HepG2 (cell line): ENCODE results near the gene PRDM12. TPM values are rescaled to one million over a fixed set of nuclear protein-coding genes. Genes with fewer than 3 reads are reported as not detected.

ENCODE experiments used
- ATAC-seq: fragments of 200-7000 bp; cut with Tn5 transposase; 3 replicates; pipeline ENCODE4 v1.9.1; 2020; ENCODE audit warnings: mild to moderate bottlenecking, moderate library complexity
- BruUV-seq: library from RNA; stranded (reverse); fragments of 400-500 nt; replicated peaks from 2 replicates; lab custom pipeline; 2021; lab: Mats Ljungman, UMichigan
- CTCF ChIA-PET: fragments of 300-600 bp; formaldehyde crosslinking; extraction: SDS; loops from one replicate; lab custom pipeline; 2021; ENCODE audit warnings: low total read pairs, inconsistent platforms, low intra/inter-chr PET ratio; lab: Yijun Ruan, JAX
- POLR2A ChIA-PET: fragments of 350-600 bp; sonication (Branson Sonifier 250); formaldehyde crosslinking; loops from one replicate; lab custom pipeline; 2020; ENCODE audit warnings: antibody characterized with exemption, inconsistent platforms; lab: Yijun Ruan, JAX
- DNase-seq: peaks from one replicate; pipeline ENCODE4 v3.0.0-alpha.2; 2015; ENCODE audit warnings: low spot score
- FAIRE-seq: peaks from 3 replicates; lab custom pipeline; 2011; peaks lifted over from hg19 to GRCh38; lab: Jason Lieb, UNC
- H2AFZ ChIP-seq: one replicate; pipeline ENCODE4 v1.6.1; 2011; ENCODE audit warnings: low read length, inconsistent platforms
- H3K27ac ChIP-seq: fragments of 300-600 bp; 3 replicates; pipeline ENCODE4 v1.8.0; 2011; ENCODE audit warnings: mixed run types, mild to moderate bottlenecking, mixed read lengths, low read length, inconsistent platforms; ENCODE audit not compliant: insufficient read depth; ENCODE audit errors: extremely low read length
- H3K27me3 ChIP-seq, 2 experiments: fragments of 200-600 bp in 1 of 2; 2 replicates in 1 of 2; 3 replicates in 1 of 2; pipeline versions ENCODE4 v1.6.0 to v1.8.0; 2011; ENCODE audit warnings: low read length in 2 of 2, mild to moderate bottlenecking in 2 of 2, moderate library complexity in 2 of 2, inconsistent platforms in 1 of 2; ENCODE audit not compliant: insufficient read depth in 2 of 2, control insufficient read depth in 1 of 2
- H3K36me3 ChIP-seq, 2 experiments: fragments of 200-600 bp in 1 of 2; replicated peaks in 1 of 2; 2 replicates in 1 of 2; 3 replicates in 1 of 2; pipeline versions ENCODE4 v1.5.1 to v1.8.0; 2011; ENCODE audit warnings: low read length in 2 of 2, inconsistent platforms in 1 of 2; ENCODE audit not compliant: insufficient read depth in 2 of 2, control insufficient read depth in 1 of 2
- H3K4me1 ChIP-seq: 2 replicates; pipeline ENCODE4 v1.5.1; 2012; ENCODE audit warnings: low read length, inconsistent platforms; ENCODE audit not compliant: insufficient read depth
- H3K4me2 ChIP-seq: 2 replicates; pipeline ENCODE4 v1.6.0; 2011; ENCODE audit warnings: low read depth, low read length, inconsistent platforms
- H3K4me3 ChIP-seq, 3 experiments: fragments of 200-600 bp in 1 of 3; sonication (generic), shearing (Covaris generic) in 1 of 3; replicated peaks in 1 of 3; 2 replicates each; pipeline ENCODE4 v1.5.1; 2011 to 2016; ENCODE audit warnings: low read length in 3 of 3, inconsistent platforms in 2 of 3, low read depth in 2 of 3, mild to moderate bottlenecking in 2 of 3, control low read depth in 1 of 3, mixed read lengths in 1 of 3; ENCODE audit not compliant: insufficient read depth in 1 of 3
- H3K79me2 ChIP-seq: one replicate; pipeline ENCODE4 v1.6.1; 2011; ENCODE audit warnings: low read length, inconsistent platforms; ENCODE audit not compliant: insufficient read depth
- H3K9ac ChIP-seq: 2 replicates; pipeline ENCODE4 v1.6.0; 2011; ENCODE audit warnings: mild to moderate bottlenecking, low read depth, low read length, inconsistent platforms; ENCODE audit not compliant: insufficient read depth
- H3K9me3 ChIP-seq: 2 replicates; pipeline ENCODE4 v1.5.1; 2012; ENCODE audit warnings: mild to moderate bottlenecking, low read length
- H4K20me1 ChIP-seq: 2 replicates; pipeline ENCODE4 v1.6.0; 2011; ENCODE audit warnings: inconsistent platforms, mild to moderate bottlenecking, low read length, moderate library complexity; ENCODE audit not compliant: insufficient read depth
- ATF3 ChIP-seq: sonication (generic); formaldehyde crosslinking; IDR thresholded peaks from 2 replicates; pipeline ENCODE4 v1.4.0; 2020; ENCODE audit warnings: missing genetic modification reagents
- CREM ChIP-seq, 2 experiments: sonication (generic) in 1 of 2; formaldehyde crosslinking in 1 of 2; IDR thresholded peaks; 2 replicates each; pipeline versions ENCODE4 v1.4.0 to v1.6.1; 2016 to 2020; ENCODE audit warnings: antibody characterized with exemption in 1 of 2, mild to moderate bottlenecking in 1 of 2, missing genetic modification reagents in 1 of 2
- FOXK2 ChIP-seq: fragments of 450-650 bp; IDR thresholded peaks from 2 replicates; pipeline ENCODE4 v1.6.1; 2016
- GPBP1L1 ChIP-seq: sonication (generic); formaldehyde crosslinking; IDR thresholded peaks from 2 replicates; pipeline ENCODE4 v1.5.0; 2020; ENCODE audit warnings: mild to moderate bottlenecking, missing genetic modification reagents
- KDM1A ChIP-seq: IDR thresholded peaks from 2 replicates; pipeline ENCODE4 v1.6.1; 2016; ENCODE audit warnings: missing compliant biosample characterization
- MEF2D ChIP-seq: sonication (generic); formaldehyde crosslinking; IDR thresholded peaks from 2 replicates; pipeline ENCODE4 v1.5.1; 2020; ENCODE audit warnings: mild to moderate bottlenecking, missing genetic modification reagents
- MTA3 ChIP-seq: sonication (generic); formaldehyde crosslinking; IDR thresholded peaks from 2 replicates; pipeline ENCODE4 v1.4.0; 2020; ENCODE audit warnings: missing genetic modification reagents
- NFYC ChIP-seq: IDR thresholded peaks from 2 replicates; pipeline ENCODE4 v1.6.1; 2016; ENCODE audit warnings: missing genetic modification reagents, missing compliant biosample characterization
- RBAK ChIP-seq: sonication (generic); formaldehyde crosslinking; IDR thresholded peaks from 2 replicates; pipeline ENCODE4 v1.5.1; 2020; ENCODE audit warnings: mild to moderate bottlenecking, missing genetic modification reagents
- U2AF1 ChIP-seq: fragments of 200-400 bp; formaldehyde crosslinking; optimal IDR thresholded peaks from 2 replicates; pipeline ENCODE3; 2017; ENCODE audit warnings: mild to moderate bottlenecking, low read depth, low read length
- ZFP36L2 ChIP-seq: sonication (generic); formaldehyde crosslinking; IDR thresholded peaks from 2 replicates; pipeline ENCODE4 v1.4.0; 2020; ENCODE audit warnings: missing genetic modification reagents
- ZFYVE20 ChIP-seq: sonication (generic); formaldehyde crosslinking; IDR thresholded peaks from 2 replicates; pipeline ENCODE4 v1.8.0; 2023; ENCODE audit warnings: low read depth, mild to moderate bottlenecking, moderate library complexity, missing genetic modification reagents, borderline replicate concordance
- ZMYM2 ChIP-seq: sonication (generic); formaldehyde crosslinking; IDR thresholded peaks from 2 replicates; pipeline ENCODE4 v1.8.0; 2022; ENCODE audit warnings: mild to moderate bottlenecking, missing genetic modification reagents
- ZMYM4 ChIP-seq: sonication (generic); formaldehyde crosslinking; IDR thresholded peaks from 2 replicates; pipeline ENCODE4 v1.8.1; 2023; ENCODE audit warnings: mild to moderate bottlenecking, missing genetic modification reagents
- ZNF841 ChIP-seq: sonication (generic); formaldehyde crosslinking; IDR thresholded peaks from 2 replicates; pipeline ENCODE4 v1.8.1; 2023; ENCODE audit warnings: missing genetic modification reagents, borderline replicate concordance
- ZSCAN29 ChIP-seq: sonication (generic); formaldehyde crosslinking; conservative IDR thresholded peaks from 2 replicates; pipeline ENCODE4 v1.4.0; 2020; ENCODE audit warnings: mild to moderate bottlenecking, missing genetic modification reagents
- WGBS: methylation state at CpG from one replicate; pipeline ENCODE4 v1.1.6; 2017; ENCODE audit warnings: low lambda C conversion rate; 5-methylcytosine and 5-hydroxymethylcytosine counted together
- in situ Hi-C: cut with HindIII; loops from 2 replicates; pipeline ENCODE4 v1.10.0; 2017; ENCODE audit warnings: low pct_unique_long_range_greater_than_20kb; ENCODE audit not compliant: extremely low pct_ligation_motif_present
- intact Hi-C: fragments of 100-400 bp; cut with micrococcal nuclease; formaldehyde crosslinking; loops from one replicate; pipeline ENCODE4 v1.10.0; 2022; ENCODE audit not compliant: unreplicated experiment
- polyA plus RNA-seq, 8 experiments: library from polyadenylated mRNA; depleted of rRNA in 3 of 8; stranded (reverse) in 7 of 8; unstranded in 1 of 8; fragments of >200 nt; fragmentation: Illumina TruSeq in 4 of 8; extraction: Trizol in 4 of 8; gene quantifications; 2 replicates each; pipeline versions ENCODE4 v1.2.1 to v1.2.3, GENCODE V29; 2011 to 2016; ENCODE audit warnings: low read depth in 4 of 8, missing spikeins in 1 of 8, mixed read lengths in 1 of 8; ENCODE audit not compliant: insufficient read depth in 1 of 8
- total RNA-seq, 5 experiments: library from RNA; depleted of rRNA; stranded (reverse); fragments of >200 nt; fragmentation: Illumina TruSeq; extraction: Trizol; gene quantifications; 2 replicates each; pipeline ENCODE4 v1.2.3, GENCODE V29; 2016; ENCODE audit warnings: low read depth in 1 of 5
- TF ChIP-seq, protein P1 (sequence below): sonication (generic); formaldehyde crosslinking; IDR thresholded peaks from 2 replicates; pipeline ENCODE4 v1.4.0; 2020; ENCODE audit warnings: mild to moderate bottlenecking, missing genetic modification reagents
- TF ChIP-seq, protein P2 (sequence below): sonication (generic); formaldehyde crosslinking; IDR thresholded peaks from 2 replicates; pipeline ENCODE4 v1.4.0; 2020; ENCODE audit warnings: missing genetic modification reagents, borderline replicate concordance

PRDM12 gene
- total and polyA plus RNA-seq, 2 of the 13 experiments (the other 11 are each of a cell fraction or from before 2014, with no cell fraction given) = 0.04 to 0.07 TPM

DNA sequence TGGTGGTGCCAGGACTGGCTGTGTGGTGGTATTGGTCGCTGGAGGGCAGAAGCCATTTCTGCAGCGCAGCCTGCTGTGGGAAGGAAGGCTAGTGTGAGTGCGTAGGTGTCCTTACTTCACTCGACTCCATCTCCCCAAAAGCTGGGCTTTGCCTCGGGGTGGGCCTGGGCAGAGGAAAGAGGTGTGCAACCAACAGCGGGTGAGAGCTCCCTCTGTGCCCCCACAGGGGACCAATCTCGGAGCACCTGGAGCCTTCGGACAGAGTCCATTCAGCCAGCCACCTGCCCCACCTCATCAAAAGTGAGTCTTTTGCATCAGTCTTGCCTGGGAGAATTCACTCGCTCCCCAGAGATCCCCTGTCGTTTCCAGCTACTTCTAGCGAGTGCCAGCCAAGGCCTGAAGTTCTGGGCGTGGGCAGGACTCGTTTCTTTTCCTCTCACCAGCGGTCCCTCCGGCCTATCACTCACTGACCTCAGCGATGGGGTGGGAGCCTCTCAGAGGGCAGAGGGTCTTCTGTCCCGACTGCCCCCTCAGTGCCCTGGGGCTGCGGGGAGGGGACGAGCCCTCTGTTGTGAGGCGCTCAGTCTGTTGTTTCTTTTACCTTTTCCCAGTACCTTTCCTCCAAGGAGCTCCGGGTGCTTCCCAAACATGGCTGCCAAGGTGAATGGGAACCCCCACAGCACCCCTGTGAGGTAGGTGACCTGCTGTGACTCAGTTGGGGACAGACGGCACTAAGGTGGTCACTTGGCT lies 32.9 kb upstream of the PRDM12 start:
- 98% methylated on average over 17 of the region's 22 CpGs for WGBS
- in situ Hi-C loops = no loop called here
- Histone ChIP-seq H3K79me2 (no peaks in the 10 kb centered on the region), H3K4me3 (no peak overlapping the region), H3K4me2 (no peak overlapping the region), H3K27me3 (no peaks in the 10 kb centered on the region), H2AFZ (no peak overlapping the region), H3K9ac (no peak overlapping the region), H3K36me3 (peaks cover 45 to 83% of the 10 kb centered on the region in 2 experiments), H3K4me1 (no peaks in the 10 kb centered on the region), H3K27ac (no peak overlapping the region), H4K20me1 (peaks cover 2% of the 10 kb centered on the region; the same call in 1 of the 2 replicates), H3K9me3 (no peaks in the 10 kb centered on the region)
- CTCF ChIA-PET = no interaction called here
- BruUV-seq = no TSS peak
- ATAC-seq (no peak), DNase-seq (no peak), FAIRE-seq (no peak)
- intact Hi-C loops = no loop called here
- POLR2A ChIA-PET = no interaction called here
- TF ChIP-seq KDM1A (CRISPR knock-in tag) = no peak
- no peak for TF ChIP-seq RBAK
- TF ChIP-seq ZFP36L2 = no peak
- no peak for TF ChIP-seq ZNF841 (CRISPR knock-in tag)
- TF ChIP-seq FOXK2 = no peak
- TF ChIP-seq, protein P1, sequence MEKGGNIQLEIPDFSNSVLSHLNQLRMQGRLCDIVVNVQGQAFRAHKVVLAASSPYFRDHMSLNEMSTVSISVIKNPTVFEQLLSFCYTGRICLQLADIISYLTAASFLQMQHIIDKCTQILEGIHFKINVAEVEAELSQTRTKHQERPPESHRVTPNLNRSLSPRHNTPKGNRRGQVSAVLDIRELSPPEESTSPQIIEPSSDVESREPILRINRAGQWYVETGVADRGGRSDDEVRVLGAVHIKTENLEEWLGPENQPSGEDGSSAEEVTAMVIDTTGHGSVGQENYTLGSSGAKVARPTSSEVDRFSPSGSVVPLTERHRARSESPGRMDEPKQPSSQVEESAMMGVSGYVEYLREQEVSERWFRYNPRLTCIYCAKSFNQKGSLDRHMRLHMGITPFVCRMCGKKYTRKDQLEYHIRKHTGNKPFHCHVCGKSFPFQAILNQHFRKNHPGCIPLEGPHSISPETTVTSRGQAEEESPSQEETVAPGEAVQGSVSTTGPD (CRISPR knock-in tag) = no peak
- TF ChIP-seq ZSCAN29 (CRISPR knock-in tag) = no peak
- TF ChIP-seq NFYC (CRISPR knock-in tag) = no peak
- no peak for TF ChIP-seq ZMYM2 (CRISPR knock-in tag)
- TF ChIP-seq GPBP1L1 (CRISPR knock-in tag) = no peak
- TF ChIP-seq, protein P2, sequence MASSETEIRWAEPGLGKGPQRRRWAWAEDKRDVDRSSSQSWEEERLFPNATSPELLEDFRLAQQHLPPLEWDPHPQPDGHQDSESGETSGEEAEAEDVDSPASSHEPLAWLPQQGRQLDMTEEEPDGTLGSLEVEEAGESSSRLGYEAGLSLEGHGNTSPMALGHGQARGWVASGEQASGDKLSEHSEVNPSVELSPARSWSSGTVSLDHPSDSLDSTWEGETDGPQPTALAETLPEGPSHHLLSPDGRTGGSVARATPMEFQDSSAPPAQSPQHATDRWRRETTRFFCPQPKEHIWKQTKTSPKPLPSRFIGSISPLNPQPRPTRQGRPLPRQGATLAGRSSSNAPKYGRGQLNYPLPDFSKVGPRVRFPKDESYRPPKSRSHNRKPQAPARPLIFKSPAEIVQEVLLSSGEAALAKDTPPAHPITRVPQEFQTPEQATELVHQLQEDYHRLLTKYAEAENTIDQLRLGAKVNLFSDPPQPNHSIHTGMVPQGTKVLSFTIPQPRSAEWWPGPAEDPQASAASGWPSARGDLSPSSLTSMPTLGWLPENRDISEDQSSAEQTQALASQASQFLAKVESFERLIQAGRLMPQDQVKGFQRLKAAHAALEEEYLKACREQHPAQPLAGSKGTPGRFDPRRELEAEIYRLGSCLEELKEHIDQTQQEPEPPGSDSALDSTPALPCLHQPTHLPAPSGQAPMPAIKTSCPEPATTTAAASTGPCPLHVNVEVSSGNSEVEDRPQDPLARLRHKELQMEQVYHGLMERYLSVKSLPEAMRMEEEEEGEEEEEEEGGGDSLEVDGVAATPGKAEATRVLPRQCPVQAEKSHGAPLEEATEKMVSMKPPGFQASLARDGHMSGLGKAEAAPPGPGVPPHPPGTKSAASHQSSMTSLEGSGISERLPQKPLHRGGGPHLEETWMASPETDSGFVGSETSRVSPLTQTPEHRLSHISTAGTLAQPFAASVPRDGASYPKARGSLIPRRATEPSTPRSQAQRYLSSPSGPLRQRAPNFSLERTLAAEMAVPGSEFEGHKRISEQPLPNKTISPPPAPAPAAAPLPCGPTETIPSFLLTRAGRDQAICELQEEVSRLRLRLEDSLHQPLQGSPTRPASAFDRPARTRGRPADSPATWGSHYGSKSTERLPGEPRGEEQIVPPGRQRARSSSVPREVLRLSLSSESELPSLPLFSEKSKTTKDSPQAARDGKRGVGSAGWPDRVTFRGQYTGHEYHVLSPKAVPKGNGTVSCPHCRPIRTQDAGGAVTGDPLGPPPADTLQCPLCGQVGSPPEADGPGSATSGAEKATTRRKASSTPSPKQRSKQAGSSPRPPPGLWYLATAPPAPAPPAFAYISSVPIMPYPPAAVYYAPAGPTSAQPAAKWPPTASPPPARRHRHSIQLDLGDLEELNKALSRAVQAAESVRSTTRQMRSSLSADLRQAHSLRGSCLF (CRISPR knock-in tag) = no peak
- no peak for TF ChIP-seq ZFYVE20
- no peak for TF ChIP-seq ZMYM4
- no peak for TF ChIP-seq MTA3 (CRISPR knock-in tag)
- TF ChIP-seq U2AF1 = no peak
- no peak for TF ChIP-seq ATF3
- TF ChIP-seq MEF2D = no peak
- no peak for TF ChIP-seq CREM (IDR thresholded peaks at IDR 0.05)
- TF ChIP-seq CREM (CRISPR knock-in tag; IDR thresholded peaks at IDR 0.05) = no peak
